D721Med (cell line): ENCODE measurements around the gene AURKAIP1.

Experiments used
- DNase-seq: peaks from one replicate; pipeline ENCODE4 v3.0.0; 2011; ENCODE audit warnings: low spot score; ENCODE audit not compliant: insufficient read length
- FAIRE-seq: peaks from 2 replicates; lab custom pipeline; 2011; peaks lifted over from hg19 to GRCh38; lab: Jason Lieb, UNC
- CTCF ChIP-seq: IDR thresholded peaks from 2 replicates; pipeline ENCODE4 v1.5.1; 2012; ENCODE audit warnings: mild to moderate bottlenecking, control low read depth; ENCODE audit not compliant: insufficient read depth; ENCODE audit errors: missing control alignments

Gene AURKAIP1

GRCh38 chr1:1374929-1375662, at the start of gene AURKAIP1:
Gene AURKAIP1 (minus strand): TSS chr1:1375207. CDS start chr1:1374756, 451 bp downstream.
- TF ChIP-seq CTCF, result no peak
- FAIRE-seq, result no peak
- DNase-seq, result peak; percentile 81

GRCh38 chr1:1424707-1425106, 49.7 kb upstream of the AURKAIP1 start:
- DNase-seq, result no peak
- TF ChIP-seq CTCF, result no peak
- FAIRE-seq, result no peak

GRCh38 chr1:1423245-1423597, 48.2 kb upstream of the AURKAIP1 start:
- no peak for TF ChIP-seq CTCF
- no peak for FAIRE-seq

GRCh38 chr1:1422465-1423244, 47.6 kb upstream of the AURKAIP1 start:
- no peak for DNase-seq
- TF ChIP-seq CTCF, result no peak
- no peak for FAIRE-seq

More at GRCh38 chr1:1423245-1423597, 48.2 kb upstream of the AURKAIP1 start:
- DNase-seq, result no peak

GRCh38 chr1:1421907-1422464, 47.0 kb upstream of the AURKAIP1 start:
- no peak for FAIRE-seq
- TF ChIP-seq CTCF, result no peak
- DNase-seq, result peak; percentile 7

GRCh38 chr1:1421147-1421906, 46.3 kb upstream of the AURKAIP1 start, which contains the start of gene ANKRD65:
Gene ANKRD65 (minus strand): TSS chr1:1421276. CDS start chr1:1421005, 271 bp downstream.
- FAIRE-seq (no peak), DNase-seq (peak; percentile 28)
- TF ChIP-seq CTCF, result no peak
